ENCODE results near the gene C1orf167. TPM values are rescaled to one million over a fixed set of nuclear protein-coding genes. Genes with fewer than 3 reads are reported as not detected.
"Not testable (repeated sequence)": the region's sequence is repeated elsewhere in the genome, so short reads cannot be mapped to it uniquely, and the experiment has no call there.

C1orf167 gene
- total RNA-seq, 1 experiment from 2014 or later, result 0.39 TPM

DNA sequence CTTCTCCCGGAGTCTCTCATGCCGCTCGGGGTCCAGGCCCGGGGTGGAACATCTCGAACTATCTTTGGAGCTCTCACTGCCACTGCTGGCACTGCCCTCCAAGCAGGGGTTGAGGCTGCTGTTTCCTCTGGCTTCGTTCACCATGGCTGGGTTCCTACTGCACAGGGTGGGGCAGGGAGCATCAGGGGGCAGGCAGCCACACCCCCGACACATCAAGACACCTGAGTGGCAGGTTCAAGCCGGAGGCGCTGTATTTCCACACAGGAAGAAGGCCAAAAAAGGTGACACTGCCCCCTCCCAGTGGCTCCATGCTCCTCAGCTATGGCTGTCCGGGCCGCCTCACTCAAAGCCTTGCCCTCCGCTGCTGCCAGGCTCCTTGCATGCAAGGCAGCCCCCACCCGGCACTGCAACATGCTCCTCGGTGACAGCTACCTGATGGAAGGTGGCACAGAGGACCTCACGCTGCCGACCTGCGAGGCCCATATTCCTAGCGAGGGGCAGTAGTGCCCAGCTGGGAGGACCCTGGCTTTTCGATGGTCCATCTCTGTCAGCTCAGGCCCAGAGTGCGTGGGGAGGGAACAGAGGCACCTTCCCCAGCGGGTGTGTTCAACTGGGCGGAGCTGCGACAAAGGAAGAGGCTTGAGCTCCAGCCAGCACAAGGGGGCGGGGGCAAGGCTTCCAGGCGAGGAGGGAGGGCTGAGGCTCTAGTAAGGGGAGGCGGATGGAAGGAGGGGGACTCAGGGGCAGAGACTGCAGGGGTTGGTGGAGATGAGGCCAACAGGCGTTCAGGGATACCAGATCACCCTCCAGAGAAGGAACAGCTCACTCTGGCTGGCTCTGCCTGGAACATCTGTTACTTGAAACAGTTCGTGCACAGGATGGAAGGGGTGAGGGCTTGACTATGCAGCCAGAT is 41.2 kb downstream of the C1orf167 start:
- H2BK5ac ChIP-seq (ENCODE audit: insufficient read length, low read length), result no peak overlapping the region
- no peak overlapping the region for H2AFZ ChIP-seq (ENCODE audit: low read length)
- H3K9me3 ChIP-seq (ENCODE audit: control insufficient read depth, low read depth, low read length), result no peaks in the 10 kb centered on the region
- no peak overlapping the region for H2AK5ac ChIP-seq (ENCODE audit: insufficient read length, low read length)
- no peak overlapping the region for H2BK12ac ChIP-seq (ENCODE audit: insufficient read length, low read depth, low read length)
- peak; percentile 98 for DNase-seq
- peak overlapping the region; percentile 76 for H3K4me2 ChIP-seq (ENCODE audit: insufficient read depth, insufficient read length, low read length)
- H3K56ac ChIP-seq (ENCODE audit: insufficient read length, low read depth, low read length), result no peak overlapping the region
- H3K4ac ChIP-seq (ENCODE audit: low read depth, low read length), result no peak overlapping the region
- peaks cover 13% of the 10 kb centered on the region for H3K23me2 ChIP-seq (ENCODE audit: insufficient read length, low read depth, low read length, poor library complexity, severe bottlenecking)
- no peaks in the 10 kb centered on the region for H4K20me1 ChIP-seq (ENCODE audit: control insufficient read depth, insufficient read depth, insufficient read length)
- H3K79me1 ChIP-seq (ENCODE audit: insufficient read depth, low read depth, low read length, poor library complexity, severe bottlenecking), result no peaks in the 10 kb centered on the region
- H3K27me3 ChIP-seq (ENCODE audit: insufficient read depth, low read length), result no peaks in the 10 kb centered on the region
- H3K36me3 Mint-ChIP-seq (ENCODE audit: insufficient read depth in 1 of 3, low read depth in 3 of 3), result peaks cover 18 to 42% (median 29%) of the 10 kb centered on the region in 3 experiments
- H3T11ph ChIP-seq (ENCODE audit: low read length), result no peak overlapping the region
- no peaks in the 10 kb centered on the region for H3K9me3 Mint-ChIP-seq
- H4K8ac ChIP-seq (replicated peaks; ENCODE audit: insufficient read length, low read depth, low read length), result no peak overlapping the region
- no peak overlapping the region for H3K27ac ChIP-seq (ENCODE audit: insufficient read length, low read depth, low read length)
- H3K18ac ChIP-seq (ENCODE audit: insufficient read length, low read depth, low read length), result no peak overlapping the region
- no peaks in the 10 kb centered on the region; the same call in 1 of the 2 replicates for H3K27me3 Mint-ChIP-seq (ENCODE audit: low read depth)
- H4K91ac ChIP-seq (ENCODE audit: insufficient read length, low read depth, low read length), result no peak overlapping the region
- TF ChIP-seq, protein P1, sequence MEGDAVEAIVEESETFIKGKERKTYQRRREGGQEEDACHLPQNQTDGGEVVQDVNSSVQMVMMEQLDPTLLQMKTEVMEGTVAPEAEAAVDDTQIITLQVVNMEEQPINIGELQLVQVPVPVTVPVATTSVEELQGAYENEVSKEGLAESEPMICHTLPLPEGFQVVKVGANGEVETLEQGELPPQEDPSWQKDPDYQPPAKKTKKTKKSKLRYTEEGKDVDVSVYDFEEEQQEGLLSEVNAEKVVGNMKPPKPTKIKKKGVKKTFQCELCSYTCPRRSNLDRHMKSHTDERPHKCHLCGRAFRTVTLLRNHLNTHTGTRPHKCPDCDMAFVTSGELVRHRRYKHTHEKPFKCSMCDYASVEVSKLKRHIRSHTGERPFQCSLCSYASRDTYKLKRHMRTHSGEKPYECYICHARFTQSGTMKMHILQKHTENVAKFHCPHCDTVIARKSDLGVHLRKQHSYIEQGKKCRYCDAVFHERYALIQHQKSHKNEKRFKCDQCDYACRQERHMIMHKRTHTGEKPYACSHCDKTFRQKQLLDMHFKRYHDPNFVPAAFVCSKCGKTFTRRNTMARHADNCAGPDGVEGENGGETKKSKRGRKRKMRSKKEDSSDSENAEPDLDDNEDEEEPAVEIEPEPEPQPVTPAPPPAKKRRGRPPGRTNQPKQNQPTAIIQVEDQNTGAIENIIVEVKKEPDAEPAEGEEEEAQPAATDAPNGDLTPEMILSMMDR (conservative IDR thresholded peaks at IDR 0.05), result peak; percentile 15; the same call in 1 of the 3 replicates
- peak overlapping the region; percentile 91 to 97 (median 94) for H3K27ac Mint-ChIP-seq
- peaks cover 7% of the 10 kb centered on the region; the same call in 1 of the 2 replicates for H3K79me2 ChIP-seq (ENCODE audit: insufficient read depth, low read length)
- no peak overlapping the region for H2BK15ac ChIP-seq (ENCODE audit: low read depth, low read length)
- WGBS (ENCODE audit: extremely low coverage, insufficient read length, low lambda C conversion rate), result no CpG with 5 or more reads among the region's 28 CpGs
- H2BK20ac ChIP-seq (ENCODE audit: low read depth, low read length, poor library complexity, severe bottlenecking), result no peak overlapping the region
- no peak overlapping the region for H3K14ac ChIP-seq (ENCODE audit: insufficient read depth, low read length)
- no peaks in the 10 kb centered on the region; the same call in 1 of the 2 replicates for H3K4me1 ChIP-seq (ENCODE audit: insufficient read depth, low read length)
- peak overlapping the region; percentile 98 to 99 for H3K4me3 Mint-ChIP-seq
- peak overlapping the region; percentile 6 for H3K9ac ChIP-seq (ENCODE audit: extremely low read depth, insufficient read length, low read length)
- peaks cover 36 to 48% of the 10 kb centered on the region in 2 experiments for H3K4me1 Mint-ChIP-seq
- H2BK120ac ChIP-seq (ENCODE audit: low read depth, low read length, poor library complexity, severe bottlenecking), result no peak overlapping the region
- no peak overlapping the region for H4K5ac ChIP-seq (ENCODE audit: insufficient read length, low read depth, low read length)
- H3K23ac ChIP-seq (ENCODE audit: insufficient read length, low read depth, low read length), result no peak overlapping the region

DNA sequence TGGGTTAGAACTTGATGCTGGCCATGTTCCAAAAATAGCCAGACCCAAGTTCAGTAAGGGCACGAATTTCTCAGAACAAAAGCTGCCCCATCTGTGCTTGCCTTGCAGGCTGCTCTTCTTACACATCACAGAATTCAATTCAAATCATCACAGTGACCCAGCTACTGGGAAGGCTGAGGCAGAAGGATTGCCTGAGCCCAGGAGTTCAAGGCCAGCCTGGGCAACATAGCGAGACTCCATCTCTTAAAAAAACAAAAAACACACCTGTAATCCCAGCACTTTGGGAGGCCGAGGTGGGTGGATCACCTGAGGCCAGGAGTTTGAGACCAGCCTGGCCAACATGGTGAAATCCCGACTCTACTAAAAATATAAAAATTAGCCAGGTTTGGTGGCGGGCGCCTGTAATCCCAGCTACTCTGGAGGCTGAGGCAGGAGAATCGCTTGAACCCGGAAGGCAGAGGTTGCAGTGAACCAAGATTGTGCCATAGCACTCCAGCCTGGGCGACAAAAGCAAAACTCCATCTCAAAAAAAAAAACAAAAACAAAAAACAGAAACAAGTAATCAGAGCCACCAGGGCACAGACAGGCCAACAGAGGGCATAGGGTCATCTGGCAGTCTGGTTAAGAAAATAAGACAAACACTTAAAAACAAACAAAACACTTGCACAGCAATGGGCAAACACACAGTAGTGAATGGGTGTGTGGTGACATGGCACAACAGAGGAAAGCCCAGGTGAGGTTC is 42.1 kb downstream of the C1orf167 start:
- peaks cover 36 to 48% of the 10 kb centered on the region in 2 experiments for H3K4me1 Mint-ChIP-seq
- H3K27me3 Mint-ChIP-seq (ENCODE audit: low read depth); H3T11ph ChIP-seq (ENCODE audit: low read length): not testable (repeated sequence)

More for the DNA sequence above, 42.1 kb downstream of the C1orf167 start:
- no CpG with 5 or more reads among the region's 9 CpGs for WGBS (ENCODE audit: extremely low coverage, insufficient read length, low lambda C conversion rate)
- not testable (repeated sequence) for H3K4ac ChIP-seq (ENCODE audit: low read depth, low read length); H3K14ac ChIP-seq (ENCODE audit: insufficient read depth, low read length); H2BK120ac ChIP-seq (ENCODE audit: low read depth, low read length, poor library complexity, severe bottlenecking); DNase-seq; H4K20me1 ChIP-seq (ENCODE audit: control insufficient read depth, insufficient read depth, insufficient read length); H4K8ac ChIP-seq (replicated peaks; ENCODE audit: insufficient read length, low read depth, low read length); H2AFZ ChIP-seq (ENCODE audit: low read length); H3K18ac ChIP-seq (ENCODE audit: insufficient read length, low read depth, low read length); H2BK12ac ChIP-seq (ENCODE audit: insufficient read length, low read depth, low read length); H3K56ac ChIP-seq (ENCODE audit: insufficient read length, low read depth, low read length); H3K79me2 ChIP-seq (ENCODE audit: insufficient read depth, low read length); H3K27me3 ChIP-seq (ENCODE audit: insufficient read depth, low read length); H2BK5ac ChIP-seq (ENCODE audit: insufficient read length, low read length); H3K27ac ChIP-seq (ENCODE audit: insufficient read length, low read depth, low read length); H3K23ac ChIP-seq (ENCODE audit: insufficient read length, low read depth, low read length); H2AK5ac ChIP-seq (ENCODE audit: insufficient read length, low read length); H4K5ac ChIP-seq (ENCODE audit: insufficient read length, low read depth, low read length); H4K91ac ChIP-seq (ENCODE audit: insufficient read length, low read depth, low read length); H2BK15ac ChIP-seq (ENCODE audit: low read depth, low read length); H3K4me1 ChIP-seq (ENCODE audit: insufficient read depth, low read length); H3K9me3 ChIP-seq (ENCODE audit: control insufficient read depth, low read depth, low read length); H3K79me1 ChIP-seq (ENCODE audit: insufficient read depth, low read depth, low read length, poor library complexity, severe bottlenecking); H3K9me3 Mint-ChIP-seq; H2BK20ac ChIP-seq (ENCODE audit: low read depth, low read length, poor library complexity, severe bottlenecking)
- Mint-ChIP-seq H3K4me3 (peak overlapping the region; percentile 98 to 99), H3K36me3 (ENCODE audit: insufficient read depth in 1 of 3, low read depth in 3 of 3) (peaks cover 23 to 46% (median 36%) of the 10 kb centered on the region in 3 experiments), H3K27ac (peak overlapping the region; percentile 91 to 94 (median 94); a peak in 6 of 7 replicates)
- peak overlapping the region; percentile 6 for H3K9ac ChIP-seq (ENCODE audit: extremely low read depth, insufficient read length, low read length)
- peak overlapping the region; percentile 92 for H3K4me2 ChIP-seq (ENCODE audit: insufficient read depth, insufficient read length, low read length)
- peaks cover 13% of the 10 kb centered on the region for H3K23me2 ChIP-seq (ENCODE audit: insufficient read length, low read depth, low read length, poor library complexity, severe bottlenecking)
